HCT116 (cell line): ENCODE data around the gene ATP1A4.

Source experiments
- EZH2 ChIP-seq: fragments of 200-600 bp; sonication (generic); IDR thresholded peaks from 2 replicates; pipeline ENCODE4 v1.6.1; 2017; ENCODE audit warnings: antibody characterized with exemption, mixed run types
- EZH2phosphoT487 ChIP-seq: fragments of 200-600 bp; IDR thresholded peaks from 2 replicates; pipeline ENCODE4 v1.6.1; 2018; ENCODE audit warnings: antibody characterized with exemption, borderline replicate concordance
- TF ChIP-seq, protein P1 (sequence below): IDR thresholded peaks from 2 replicates; pipeline ENCODE4 v1.6.1; 2012; ENCODE audit warnings: low read depth
- TF ChIP-seq, protein P2 (sequence below): IDR thresholded peaks from 2 replicates; pipeline ENCODE4 v1.6.1; 2012

DNA sequence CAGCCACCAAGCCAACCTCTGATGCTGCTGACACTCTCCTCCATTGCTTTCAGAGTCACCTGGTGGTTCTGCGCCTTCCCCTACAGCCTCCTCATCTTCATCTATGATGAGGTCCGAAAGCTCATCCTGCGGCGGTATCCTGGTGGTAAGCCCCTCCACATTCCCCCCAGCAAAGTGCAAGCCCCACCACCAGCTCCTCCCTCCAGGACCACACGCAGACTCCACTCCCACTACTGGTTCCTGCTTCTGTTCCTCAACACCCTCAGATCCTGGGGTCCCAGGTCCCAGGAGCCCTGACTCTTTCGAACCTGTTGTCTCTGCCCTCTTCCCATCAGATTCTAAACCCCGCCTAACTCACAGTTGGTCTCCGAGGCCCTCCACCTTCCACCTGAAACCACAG lies 11.6 kb upstream of the ATP1A4 start:
- TF ChIP-seq EZH2 (no peak), EZH2phosphoT487 (no peak)
- TF ChIP-seq, protein P1, sequence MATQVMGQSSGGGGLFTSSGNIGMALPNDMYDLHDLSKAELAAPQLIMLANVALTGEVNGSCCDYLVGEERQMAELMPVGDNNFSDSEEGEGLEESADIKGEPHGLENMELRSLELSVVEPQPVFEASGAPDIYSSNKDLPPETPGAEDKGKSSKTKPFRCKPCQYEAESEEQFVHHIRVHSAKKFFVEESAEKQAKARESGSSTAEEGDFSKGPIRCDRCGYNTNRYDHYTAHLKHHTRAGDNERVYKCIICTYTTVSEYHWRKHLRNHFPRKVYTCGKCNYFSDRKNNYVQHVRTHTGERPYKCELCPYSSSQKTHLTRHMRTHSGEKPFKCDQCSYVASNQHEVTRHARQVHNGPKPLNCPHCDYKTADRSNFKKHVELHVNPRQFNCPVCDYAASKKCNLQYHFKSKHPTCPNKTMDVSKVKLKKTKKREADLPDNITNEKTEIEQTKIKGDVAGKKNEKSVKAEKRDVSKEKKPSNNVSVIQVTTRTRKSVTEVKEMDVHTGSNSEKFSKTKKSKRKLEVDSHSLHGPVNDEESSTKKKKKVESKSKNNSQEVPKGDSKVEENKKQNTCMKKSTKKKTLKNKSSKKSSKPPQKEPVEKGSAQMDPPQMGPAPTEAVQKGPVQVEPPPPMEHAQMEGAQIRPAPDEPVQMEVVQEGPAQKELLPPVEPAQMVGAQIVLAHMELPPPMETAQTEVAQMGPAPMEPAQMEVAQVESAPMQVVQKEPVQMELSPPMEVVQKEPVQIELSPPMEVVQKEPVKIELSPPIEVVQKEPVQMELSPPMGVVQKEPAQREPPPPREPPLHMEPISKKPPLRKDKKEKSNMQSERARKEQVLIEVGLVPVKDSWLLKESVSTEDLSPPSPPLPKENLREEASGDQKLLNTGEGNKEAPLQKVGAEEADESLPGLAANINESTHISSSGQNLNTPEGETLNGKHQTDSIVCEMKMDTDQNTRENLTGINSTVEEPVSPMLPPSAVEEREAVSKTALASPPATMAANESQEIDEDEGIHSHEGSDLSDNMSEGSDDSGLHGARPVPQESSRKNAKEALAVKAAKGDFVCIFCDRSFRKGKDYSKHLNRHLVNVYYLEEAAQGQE = no peak
- TF ChIP-seq, protein P2, sequence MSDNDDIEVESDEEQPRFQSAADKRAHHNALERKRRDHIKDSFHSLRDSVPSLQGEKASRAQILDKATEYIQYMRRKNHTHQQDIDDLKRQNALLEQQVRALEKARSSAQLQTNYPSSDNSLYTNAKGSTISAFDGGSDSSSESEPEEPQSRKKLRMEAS = no peak
